T-helper 1 cell treated with Interleukin-12 subunit alpha and Interleukin-12 subunit beta and Interleukin-4 antibody, amounts not matched to agents 30 μg/mL and 1 μg/mL, for 36 hours (primary cell): ENCODE results near the gene EFEMP1.

Experiments used
- H3K27ac Mint-ChIP-seq: one replicate; pipeline ENCODE4 v1.8.0; 2021; ENCODE audit warnings: mild to moderate bottlenecking, mixed read lengths
- H3K27me3 Mint-ChIP-seq: one replicate; pipeline ENCODE4 v1.8.0; 2021; ENCODE audit warnings: low read depth, mixed read lengths
- H3K36me3 Mint-ChIP-seq: one replicate; pipeline ENCODE4 v1.8.0; 2021; ENCODE audit warnings: low read depth, mixed read lengths
- H3K4me1 Mint-ChIP-seq: one replicate; pipeline ENCODE4 v1.8.0; 2021; ENCODE audit warnings: low read depth, mixed read lengths
- H3K4me3 Mint-ChIP-seq: one replicate; pipeline ENCODE4 v1.8.0; 2021; ENCODE audit warnings: mild to moderate bottlenecking, moderate library complexity, mixed read lengths
- H3K9me3 Mint-ChIP-seq: one replicate; pipeline ENCODE4 v1.8.0; 2021; ENCODE audit warnings: mixed read lengths

EFEMP1 gene

GRCh38 chr2:55876429-55877086 lies 47.0 kb downstream of the EFEMP1 start:
- Mint-ChIP-seq H3K36me3 (no peaks in the 10 kb centered on the region), H3K4me3 (no peak overlapping the region), H3K27me3 (no peaks in the 10 kb centered on the region), H3K9me3 (no peaks in the 10 kb centered on the region), H3K4me1 (no peaks in the 10 kb centered on the region), H3K27ac (no peak overlapping the region)

DNA sequence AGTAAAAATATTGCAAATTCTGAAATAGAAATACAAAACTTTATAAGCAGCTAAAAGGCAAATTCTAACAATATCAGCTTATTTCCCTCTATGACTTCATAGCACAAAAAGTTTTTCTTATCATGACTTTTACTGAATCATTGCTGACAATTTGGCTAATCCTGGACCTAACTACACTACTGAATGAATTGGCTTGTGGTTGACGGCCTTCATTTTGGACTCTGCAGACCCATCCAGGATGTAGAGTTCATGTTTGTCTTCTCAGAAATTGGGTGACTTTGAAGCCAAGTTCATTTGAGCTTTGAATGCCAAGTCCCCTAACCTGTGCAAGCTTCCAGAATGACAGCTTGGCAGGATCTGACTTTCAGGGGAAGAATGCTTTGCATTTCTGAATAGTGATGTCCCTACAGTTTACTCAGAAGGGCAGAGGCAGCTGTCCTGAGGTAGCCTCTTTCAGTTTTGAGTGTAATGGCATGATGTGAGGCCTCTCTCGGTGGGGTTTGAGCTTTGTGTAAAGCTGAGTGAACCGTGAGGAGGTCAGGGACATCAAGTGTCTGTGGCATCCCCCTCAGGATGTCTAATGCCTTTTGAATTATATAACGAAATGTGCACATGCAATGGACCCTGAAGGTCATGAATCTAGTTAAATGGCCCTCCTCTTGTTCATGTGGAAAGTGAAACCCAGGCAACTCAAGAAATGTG lies 48.0 kb downstream of the EFEMP1 start:
- Mint-ChIP-seq H3K27ac (no peak overlapping the region), H3K27me3 (no peaks in the 10 kb centered on the region), H3K36me3 (no peaks in the 10 kb centered on the region), H3K4me1 (no peaks in the 10 kb centered on the region), H3K9me3 (no peaks in the 10 kb centered on the region), H3K4me3 (no peak overlapping the region)

- no peaks in the 10 kb centered on the region for H3K27me3 Mint-ChIP-seq
- H3K9me3 Mint-ChIP-seq, result no peaks in the 10 kb centered on the region
- no peak overlapping the region for H3K27ac Mint-ChIP-seq
- no peaks in the 10 kb centered on the region for H3K4me1 Mint-ChIP-seq
- no peak overlapping the region for H3K4me3 Mint-ChIP-seq
- no peaks in the 10 kb centered on the region for H3K36me3 Mint-ChIP-seq
Observed at GRCh38 chr2:55874338-55874737, 49.2 kb downstream of the EFEMP1 start.

- Mint-ChIP-seq H3K4me3 (no peak overlapping the region), H3K36me3 (no peaks in the 10 kb centered on the region), H3K9me3 (no peaks in the 10 kb centered on the region), H3K4me1 (no peaks in the 10 kb centered on the region), H3K27me3 (no peaks in the 10 kb centered on the region), H3K27ac (no peak overlapping the region)
Observed at GRCh38 chr2:55871637-55872036, 51.9 kb downstream of the EFEMP1 start.

GRCh38 chr2:55869637-55870325 lies 53.8 kb downstream of the EFEMP1 start:
- Mint-ChIP-seq H3K4me1 (no peaks in the 10 kb centered on the region), H3K36me3 (no peaks in the 10 kb centered on the region), H3K27ac (no peak overlapping the region), H3K27me3 (no peaks in the 10 kb centered on the region), H3K9me3 (no peaks in the 10 kb centered on the region), H3K4me3 (no peak overlapping the region)

- Mint-ChIP-seq H3K4me3 (no peak overlapping the region), H3K4me1 (no peaks in the 10 kb centered on the region), H3K9me3 (no peaks in the 10 kb centered on the region), H3K36me3 (no peaks in the 10 kb centered on the region), H3K27me3 (no peaks in the 10 kb centered on the region), H3K27ac (no peak overlapping the region)
Observed at GRCh38 chr2:55865096-55865835, 58.3 kb downstream of the EFEMP1 start.

DNA sequence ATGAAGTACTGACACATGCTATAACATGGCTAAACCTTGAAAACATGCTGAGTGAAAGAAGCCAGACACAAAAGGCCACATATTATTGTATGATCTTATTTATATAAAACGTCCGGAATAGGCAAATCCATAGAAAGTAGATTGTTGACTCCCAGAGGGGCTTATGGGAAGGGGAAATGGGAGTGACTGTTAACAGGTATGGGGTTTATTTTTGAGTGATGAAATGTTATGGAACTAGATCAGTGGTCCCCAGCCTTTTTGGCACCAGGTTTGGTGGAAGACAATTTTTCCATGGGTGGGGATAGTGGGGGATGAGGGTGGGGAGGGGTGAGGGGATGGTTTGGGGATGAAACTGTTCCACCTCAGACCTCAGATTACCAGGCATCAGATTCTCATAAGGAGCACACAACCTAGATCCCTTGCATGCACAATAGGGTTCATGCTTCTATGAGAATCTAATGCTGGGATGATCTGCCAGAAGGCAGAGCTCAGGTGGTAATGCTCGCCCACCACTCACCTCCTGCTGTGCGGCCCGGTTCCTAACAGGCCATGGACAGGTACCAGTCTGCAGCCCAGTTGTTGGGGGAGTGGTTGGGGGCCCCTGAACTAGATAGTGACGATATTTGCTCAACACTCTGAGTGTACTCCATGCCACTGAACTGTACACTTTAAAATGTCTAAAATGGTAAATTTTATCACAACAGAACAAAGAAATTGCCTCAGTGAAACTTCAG lies 59.1 kb downstream of the EFEMP1 start:
- Mint-ChIP-seq H3K27me3 (no peaks in the 10 kb centered on the region), H3K9me3 (no peaks in the 10 kb centered on the region), H3K36me3 (no peaks in the 10 kb centered on the region), H3K4me3 (no peak overlapping the region), H3K4me1 (no peaks in the 10 kb centered on the region), H3K27ac (no peak overlapping the region)

- no peak overlapping the region for H3K27ac Mint-ChIP-seq
- no peaks in the 10 kb centered on the region for H3K9me3 Mint-ChIP-seq
- no peaks in the 10 kb centered on the region for H3K4me1 Mint-ChIP-seq
- no peak overlapping the region for H3K4me3 Mint-ChIP-seq
- no peaks in the 10 kb centered on the region for H3K27me3 Mint-ChIP-seq
- H3K36me3 Mint-ChIP-seq, result no peaks in the 10 kb centered on the region
Observed at GRCh38 chr2:55862673-55863390, 60.8 kb downstream of the EFEMP1 start.

DNA sequence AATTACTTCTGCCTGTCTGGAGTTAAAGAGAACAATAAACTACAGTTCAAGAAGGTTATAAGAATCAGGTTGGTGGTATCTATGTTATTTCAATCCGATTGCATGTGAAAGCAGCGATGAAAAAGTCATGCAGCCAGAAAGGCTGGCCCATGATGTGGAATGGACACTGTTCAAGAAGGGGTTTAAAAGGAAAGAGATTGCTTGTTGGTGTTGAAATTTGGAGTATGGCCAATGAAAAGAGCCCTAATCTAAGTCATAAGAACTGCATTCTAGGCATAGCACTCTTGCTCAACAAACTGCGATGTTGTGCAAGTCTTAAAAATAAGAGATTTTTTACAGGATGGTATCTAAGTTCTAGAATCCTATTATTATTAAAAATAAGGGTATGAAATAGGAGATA lies 61.3 kb downstream of the EFEMP1 start:
- Mint-ChIP-seq H3K9me3 (no peaks in the 10 kb centered on the region), H3K36me3 (no peaks in the 10 kb centered on the region), H3K4me1 (no peaks in the 10 kb centered on the region), H3K4me3 (no peak overlapping the region), H3K27me3 (no peaks in the 10 kb centered on the region), H3K27ac (no peak overlapping the region)

- no peaks in the 10 kb centered on the region for H3K4me1 Mint-ChIP-seq
- no peaks in the 10 kb centered on the region for H3K36me3 Mint-ChIP-seq
- no peak overlapping the region for H3K4me3 Mint-ChIP-seq
- no peak overlapping the region for H3K27ac Mint-ChIP-seq
- H3K27me3 Mint-ChIP-seq, result no peaks in the 10 kb centered on the region
- H3K9me3 Mint-ChIP-seq, result no peaks in the 10 kb centered on the region
Observed at GRCh38 chr2:55861733-55862132, 61.8 kb downstream of the EFEMP1 start.

GRCh38 chr2:55860832-55861231 lies 62.8 kb downstream of the EFEMP1 start:
- Mint-ChIP-seq H3K9me3 (no peaks in the 10 kb centered on the region), H3K4me1 (no peaks in the 10 kb centered on the region), H3K27ac (no peak overlapping the region), H3K36me3 (no peaks in the 10 kb centered on the region), H3K27me3 (no peaks in the 10 kb centered on the region), H3K4me3 (no peak overlapping the region)

- no peaks in the 10 kb centered on the region for H3K9me3 Mint-ChIP-seq
- H3K27me3 Mint-ChIP-seq, result no peaks in the 10 kb centered on the region
- H3K4me3 Mint-ChIP-seq, result no peak overlapping the region
- H3K27ac Mint-ChIP-seq, result no peak overlapping the region
- no peaks in the 10 kb centered on the region for H3K4me1 Mint-ChIP-seq
- no peaks in the 10 kb centered on the region for H3K36me3 Mint-ChIP-seq
Observed at GRCh38 chr2:55859875-55860274, 63.7 kb downstream of the EFEMP1 start.

DNA sequence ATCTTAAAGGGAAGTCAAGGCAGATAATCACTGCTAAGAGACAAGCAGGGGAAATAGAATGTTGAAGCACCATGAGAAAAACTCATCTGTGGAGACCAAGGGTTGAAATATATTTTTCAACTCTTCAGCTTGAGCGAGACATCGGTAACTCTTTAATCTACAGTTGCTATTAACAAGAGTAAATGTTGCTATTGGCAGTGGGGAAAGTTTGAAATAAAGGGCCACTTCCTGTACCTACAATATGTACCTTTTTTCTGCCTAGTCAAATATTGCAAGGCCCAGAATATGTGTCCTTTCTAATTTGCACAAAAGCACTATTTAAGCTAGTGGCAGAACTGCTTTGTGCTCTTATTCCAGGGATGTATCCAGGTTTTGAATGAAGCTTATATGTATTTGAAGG lies 65.8 kb downstream of the EFEMP1 start:
- Mint-ChIP-seq H3K9me3 (no peaks in the 10 kb centered on the region), H3K4me3 (no peak overlapping the region), H3K36me3 (no peaks in the 10 kb centered on the region), H3K27me3 (no peaks in the 10 kb centered on the region), H3K27ac (no peak overlapping the region), H3K4me1 (no peaks in the 10 kb centered on the region)

DNA sequence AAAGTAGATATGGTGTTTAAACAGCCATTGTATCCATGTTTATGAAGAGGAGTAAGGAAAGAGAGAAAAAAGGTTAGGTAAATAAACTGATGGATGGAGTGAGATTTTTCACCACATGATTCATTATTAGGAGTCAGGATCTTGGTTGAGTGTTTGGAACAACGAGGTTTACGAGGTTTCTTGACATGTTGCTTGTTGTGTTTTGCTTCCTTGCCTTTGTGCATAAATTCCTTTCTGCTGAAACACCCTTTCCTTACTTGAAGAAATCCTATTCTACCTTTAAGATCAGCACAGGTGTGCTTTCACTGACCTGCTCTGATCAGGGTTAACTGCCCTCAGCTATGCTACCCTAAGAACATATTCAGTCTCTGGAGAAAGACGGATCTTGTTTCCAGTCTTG lies 66.6 kb downstream of the EFEMP1 start:
- no peaks in the 10 kb centered on the region for H3K36me3 Mint-ChIP-seq
- H3K4me1 Mint-ChIP-seq, result no peaks in the 10 kb centered on the region

More for the DNA sequence above, 66.6 kb downstream of the EFEMP1 start:
- Mint-ChIP-seq H3K27me3 (no peaks in the 10 kb centered on the region), H3K4me3 (no peak overlapping the region), H3K9me3 (no peaks in the 10 kb centered on the region), H3K27ac (no peak overlapping the region)
